Measurements from ENCODE around the gene UBXN2A.
"Not testable (repeated sequence)": the region's sequence is repeated elsewhere in the genome, so short reads cannot be mapped to it uniquely, and the experiment has no call there.

The UBXN2A gene

DNA sequence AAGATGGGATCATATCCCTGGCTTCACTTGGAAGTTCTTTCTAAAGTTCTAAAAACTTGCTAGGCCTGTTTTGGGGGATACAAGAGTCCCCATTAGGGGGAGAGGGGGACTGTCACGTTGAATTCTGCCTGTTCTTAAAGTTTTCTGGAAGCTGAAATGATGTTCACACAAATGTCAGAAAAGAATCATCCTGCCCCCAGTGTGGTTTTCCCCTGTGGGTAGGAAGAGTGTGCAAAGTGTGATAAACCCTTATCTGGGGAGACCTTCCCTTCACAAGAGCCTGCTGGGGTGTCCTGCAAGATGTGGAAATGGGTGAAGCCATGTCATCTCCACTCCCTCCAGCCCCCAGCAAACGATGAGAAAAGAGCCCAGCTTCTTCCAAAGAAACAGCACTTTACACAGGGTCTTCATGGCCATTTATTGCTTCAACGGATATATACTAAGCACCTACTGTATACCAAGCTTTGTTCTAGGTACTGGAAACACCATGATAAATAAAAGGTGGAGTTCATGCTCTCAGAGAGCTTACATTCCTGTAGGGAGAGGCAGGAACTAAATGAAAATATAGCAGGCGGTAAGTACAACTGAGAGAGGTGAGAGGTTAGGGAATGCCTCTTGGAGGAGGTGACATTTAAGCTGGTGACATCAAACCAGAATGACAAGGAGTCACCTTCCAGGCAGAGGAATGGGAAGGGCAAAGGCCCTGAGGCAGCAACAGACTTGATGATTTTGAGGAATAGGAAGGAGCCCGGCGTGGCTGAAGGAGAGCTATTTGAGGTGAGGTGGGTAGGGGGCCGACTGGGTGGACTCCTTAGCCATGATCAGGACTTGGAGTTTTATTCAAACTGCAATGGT is 71.2 kb downstream of the UBXN2A start:
- no peak for DNase-seq (ENCODE audit: low read depth in 2 of 2)

DNA sequence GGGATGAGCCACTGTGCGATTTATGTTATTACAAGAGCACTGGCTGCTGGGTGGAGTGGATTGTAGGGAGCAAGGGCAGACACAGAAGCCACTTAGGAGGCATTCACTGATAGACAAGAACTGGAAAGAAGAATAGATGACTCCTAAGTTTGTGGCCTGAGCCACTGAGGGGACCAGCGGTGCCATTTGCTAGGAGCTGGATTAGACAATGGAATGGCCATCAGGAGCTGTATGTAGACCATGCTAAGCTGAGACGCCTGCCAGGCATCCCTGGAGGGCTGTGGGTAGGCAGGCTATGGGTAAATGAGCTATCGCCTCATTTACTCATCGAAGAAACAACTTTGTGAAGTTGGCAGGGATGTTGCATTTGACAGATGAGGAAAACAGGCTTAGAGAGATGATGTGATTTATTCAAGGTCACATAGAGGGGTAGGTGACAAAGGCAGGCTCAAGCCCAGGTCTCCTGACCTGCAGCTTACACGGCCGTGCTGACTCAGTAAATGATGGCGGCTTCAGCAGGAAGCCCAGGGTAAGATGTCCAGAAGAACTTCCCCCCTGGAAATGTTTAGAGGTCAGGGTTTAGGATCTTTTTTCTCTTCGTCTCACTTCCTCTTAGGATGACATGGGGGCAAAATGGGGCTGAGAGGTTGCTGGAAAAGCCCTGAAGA is 72.4 kb downstream of the UBXN2A start:
- no peak for DNase-seq (ENCODE audit: low read depth in 2 of 2)

DNA sequence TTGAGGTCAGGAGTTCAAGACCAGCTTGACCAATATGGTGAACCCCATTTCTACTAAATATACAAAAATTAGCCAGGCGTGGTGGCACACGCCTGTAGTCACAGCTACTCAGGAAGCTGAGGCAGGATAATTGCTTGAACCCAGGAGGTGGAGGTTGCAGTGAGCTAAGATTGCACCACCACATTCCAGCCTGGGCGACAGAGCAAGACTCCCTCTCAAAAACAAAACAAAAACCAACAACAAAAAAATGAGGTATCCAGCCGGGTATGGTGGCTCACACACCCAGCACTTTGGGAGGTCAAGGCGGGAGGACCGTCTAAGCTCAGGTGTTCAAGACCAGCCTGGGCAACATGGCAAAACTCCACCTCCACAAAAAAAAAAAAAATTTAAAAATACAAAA is 74.6 kb downstream of the UBXN2A start:
- DNase-seq (ENCODE audit: low read depth in 2 of 2) = not testable (repeated sequence)

DNA sequence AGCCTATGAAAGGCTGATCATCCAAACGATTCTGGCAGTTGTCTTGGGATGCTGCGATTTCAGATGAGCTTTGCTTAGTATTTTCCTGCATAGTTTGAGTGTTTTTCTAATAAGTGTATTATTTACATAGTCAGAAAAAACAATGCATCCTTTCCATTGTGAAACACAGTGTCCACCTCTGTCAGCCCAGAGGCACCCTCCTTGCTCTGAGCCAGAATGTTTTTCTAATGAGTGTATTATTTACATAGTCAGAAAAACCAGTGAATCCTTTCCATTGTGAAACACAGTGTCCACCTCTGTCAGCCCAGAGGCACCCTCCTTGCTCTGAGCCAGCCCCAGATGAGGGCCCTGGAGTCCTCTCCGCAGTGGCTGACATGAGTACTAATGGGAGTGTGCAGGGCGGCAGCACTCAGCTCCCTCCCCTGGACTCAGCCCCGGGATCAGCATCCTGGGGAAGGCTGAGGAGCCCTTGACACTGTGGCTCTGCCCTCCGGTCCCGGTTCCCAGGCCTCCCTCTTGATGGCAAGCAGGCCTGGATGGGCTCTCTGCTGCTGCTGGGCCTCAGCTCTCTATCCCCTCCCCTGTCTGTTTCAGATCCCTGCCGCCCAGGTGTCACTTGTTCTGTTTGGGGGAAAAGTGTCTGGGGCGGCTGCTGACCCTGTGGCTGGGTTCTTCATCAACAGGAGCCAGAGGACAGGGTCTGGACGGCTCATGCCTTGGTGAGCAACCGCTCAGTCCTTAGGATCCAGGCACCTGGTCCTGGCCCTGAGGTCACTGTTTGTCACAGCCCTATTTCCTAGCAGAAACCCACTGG is 75.5 kb downstream of the UBXN2A start:
- DNase-seq (ENCODE audit: low read depth in 2 of 2) = no peak

DNA sequence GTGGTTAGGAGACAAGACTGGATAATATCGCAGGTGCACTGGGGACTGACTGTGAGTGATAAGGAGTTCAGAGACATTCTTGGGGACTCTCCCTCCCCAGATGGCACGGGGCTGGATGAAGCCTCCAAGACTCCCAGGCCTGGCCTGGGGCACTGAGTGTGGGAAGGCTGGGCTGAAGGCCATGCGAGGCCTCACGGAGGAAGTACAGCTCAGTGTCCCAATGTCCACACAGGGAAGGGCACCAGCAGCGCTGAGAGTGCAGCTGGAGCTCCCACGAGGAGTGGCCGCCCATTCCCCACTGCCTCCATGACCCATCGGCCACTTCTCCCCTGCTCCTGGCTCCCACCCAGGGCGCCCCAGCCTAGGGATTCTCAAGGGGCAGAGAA is 76.1 kb downstream of the UBXN2A start:
- no peak for DNase-seq (ENCODE audit: low read depth in 2 of 2)

GRCh38 chr2:24016853-24017703 is 76.8 kb downstream of the UBXN2A start:
- no peak for DNase-seq (ENCODE audit: low read depth in 2 of 2)

DNA sequence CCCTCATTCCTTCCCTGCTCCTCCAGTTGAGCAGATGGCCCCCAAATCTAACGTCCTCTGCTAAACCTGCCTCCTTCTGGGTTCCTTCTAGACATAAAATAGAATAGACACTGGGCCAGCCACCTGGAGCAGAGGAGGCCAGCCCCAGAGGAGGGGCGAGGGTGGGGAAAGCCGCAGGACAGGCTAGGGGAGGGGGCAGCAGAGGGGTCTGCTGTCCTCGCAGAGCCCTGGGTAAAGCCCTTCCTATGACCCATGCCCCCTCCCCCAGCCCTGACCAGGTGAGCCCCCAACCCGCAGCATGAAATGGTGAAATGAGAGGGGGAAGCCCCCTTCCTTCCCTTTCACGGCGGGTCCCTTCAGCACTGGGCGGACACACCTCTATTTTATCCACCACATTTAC is 77.4 kb downstream of the UBXN2A start:
- DNase-seq (ENCODE audit: low read depth in 2 of 2) = no peak

DNA sequence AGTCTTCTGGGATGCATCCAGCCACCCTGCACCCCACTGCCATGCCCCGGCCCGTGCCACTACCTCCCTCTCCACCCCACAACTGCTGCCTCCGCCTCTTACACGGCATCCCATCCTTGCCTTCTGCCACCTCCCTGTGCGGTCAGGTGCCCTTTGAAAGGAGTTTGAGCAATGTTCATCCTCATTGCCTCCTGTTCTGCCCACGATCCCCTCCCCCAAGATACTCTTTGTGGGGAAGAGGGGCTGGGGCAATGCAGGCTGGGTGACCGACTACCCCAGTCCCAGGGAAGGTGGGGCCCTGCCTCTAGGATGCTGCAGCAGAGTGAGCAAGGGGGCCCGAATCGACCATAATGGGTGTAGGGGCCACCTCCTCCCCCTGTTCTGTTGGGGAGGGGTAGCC is 78.0 kb downstream of the UBXN2A start:
- DNase-seq (ENCODE audit: low read depth in 2 of 2) = no peak

DNA sequence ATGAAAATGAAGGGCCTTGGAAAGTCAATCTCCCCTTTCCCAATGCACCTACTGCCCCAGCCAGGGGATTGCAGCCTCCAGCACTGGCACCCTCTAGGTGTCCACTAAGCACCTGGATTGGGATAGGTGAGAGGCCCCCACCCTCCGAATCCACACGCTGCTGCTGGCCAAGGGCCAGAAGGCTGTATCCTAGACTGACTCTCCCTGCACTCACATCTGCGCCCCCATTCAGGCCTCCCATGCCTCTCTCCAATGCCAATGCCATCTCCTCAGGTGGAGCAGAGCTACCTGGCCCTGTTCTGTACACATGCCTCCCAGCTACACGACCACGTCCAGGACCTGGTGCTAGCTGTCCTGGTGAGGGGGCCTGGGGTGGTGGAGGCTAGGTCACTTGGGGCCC is 79.5 kb downstream of the UBXN2A start:
- no peak for DNase-seq (ENCODE audit: low read depth in 2 of 2)

DNA sequence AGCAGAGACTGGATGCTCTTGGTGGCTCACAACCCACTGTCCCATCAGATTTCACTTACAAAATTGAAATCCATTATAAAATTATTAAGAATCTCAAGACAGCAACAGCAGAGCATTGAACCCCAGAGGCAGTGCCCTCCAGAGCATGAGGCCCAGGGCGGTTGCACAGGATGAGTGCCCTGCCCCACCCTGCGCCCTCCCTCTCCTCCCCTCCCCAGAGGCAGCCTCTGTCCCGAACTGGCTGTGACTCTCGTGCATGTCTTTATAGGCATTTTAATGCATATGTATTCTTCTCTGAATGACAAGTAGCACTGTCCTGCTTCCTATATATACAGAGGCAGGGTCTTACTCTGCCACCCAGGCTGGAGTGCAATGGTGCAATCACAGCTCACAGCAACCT is 80.0 kb downstream of the UBXN2A start:
- DNase-seq (ENCODE audit: low read depth in 2 of 2) = no peak

GRCh38 chr2:24021122-24021998 is 81.1 kb downstream of the UBXN2A start:
- peak in 1 of 2 donors; percentile 7 for DNase-seq (ENCODE audit: low read depth in 2 of 2)

DNA sequence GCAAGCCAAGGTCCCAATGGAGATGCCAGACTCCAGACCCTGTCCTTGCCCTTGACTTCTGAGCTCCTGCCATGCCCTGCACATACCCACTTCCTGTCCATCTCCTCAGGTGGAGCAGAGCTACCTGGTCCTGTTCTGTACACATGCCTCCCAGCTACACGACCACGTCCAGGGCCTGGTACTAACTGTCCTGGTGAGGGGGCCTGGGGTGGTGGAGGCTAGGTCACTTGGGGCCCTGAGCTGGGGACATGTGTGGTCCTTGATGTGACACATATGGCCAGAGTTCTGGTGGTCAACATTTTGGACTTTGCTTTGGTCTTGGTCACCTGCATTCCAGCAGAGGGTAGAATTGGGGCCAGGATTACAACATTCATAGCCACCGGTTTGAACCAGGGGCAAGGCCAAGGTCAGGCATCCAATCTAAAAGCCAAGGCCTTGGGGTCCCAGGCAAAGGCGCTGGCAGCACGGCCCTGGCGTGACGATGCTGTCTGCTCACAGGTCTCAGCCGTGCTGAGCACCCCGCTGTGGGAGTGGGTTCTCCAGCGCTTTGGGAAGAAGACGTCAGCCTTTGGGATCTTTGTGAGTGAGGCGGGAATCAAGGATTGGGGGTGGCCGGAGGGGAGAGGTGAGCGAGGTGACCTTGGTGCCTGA is 82.2 kb downstream of the UBXN2A start:
- DNase-seq (ENCODE audit: low read depth in 2 of 2) = no peak

- DNase-seq (ENCODE audit: low read depth in 2 of 2) = no peak
These were observed 82.8 kb downstream of the UBXN2A start for GRCh38 chr2:24022975-24023575.

- DNase-seq (ENCODE audit: low read depth in 2 of 2) = no peak
These were observed 83.8 kb downstream of the UBXN2A start for GRCh38 chr2:24024018-24024417.

DNA sequence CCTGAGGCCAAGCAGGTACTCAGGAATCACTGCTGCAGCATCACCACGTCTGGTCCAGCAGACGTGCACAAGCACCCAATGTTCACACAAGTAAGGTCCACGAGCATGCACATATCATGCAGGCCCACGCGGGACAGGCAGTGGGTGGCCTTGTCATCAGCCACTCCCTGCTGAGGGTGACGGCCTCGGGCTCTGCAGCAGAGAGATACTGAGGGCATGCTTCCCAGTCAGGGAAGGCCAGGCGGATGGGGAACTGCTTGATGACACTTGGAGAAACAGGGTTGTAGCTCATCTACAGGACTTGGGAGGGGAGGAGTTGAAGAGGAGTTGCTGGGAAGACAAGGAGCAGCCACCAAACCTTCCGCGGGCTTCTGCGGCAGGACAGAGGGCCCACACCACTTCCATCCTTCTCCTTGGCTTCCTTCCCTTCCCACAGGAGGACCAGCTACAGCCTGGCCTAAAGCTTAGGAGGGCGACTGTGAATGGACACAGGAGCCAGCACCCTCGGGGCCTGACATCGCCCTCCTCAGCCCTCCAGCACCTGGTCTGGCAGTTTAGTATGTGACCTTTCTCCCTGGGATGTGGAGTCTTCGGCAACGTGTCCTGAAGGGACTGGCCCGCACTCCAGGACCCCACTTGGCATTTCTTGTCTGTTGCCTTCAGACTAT is 84.9 kb downstream of the UBXN2A start:
- DNase-seq (ENCODE audit: low read depth in 2 of 2) = no peak

DNA sequence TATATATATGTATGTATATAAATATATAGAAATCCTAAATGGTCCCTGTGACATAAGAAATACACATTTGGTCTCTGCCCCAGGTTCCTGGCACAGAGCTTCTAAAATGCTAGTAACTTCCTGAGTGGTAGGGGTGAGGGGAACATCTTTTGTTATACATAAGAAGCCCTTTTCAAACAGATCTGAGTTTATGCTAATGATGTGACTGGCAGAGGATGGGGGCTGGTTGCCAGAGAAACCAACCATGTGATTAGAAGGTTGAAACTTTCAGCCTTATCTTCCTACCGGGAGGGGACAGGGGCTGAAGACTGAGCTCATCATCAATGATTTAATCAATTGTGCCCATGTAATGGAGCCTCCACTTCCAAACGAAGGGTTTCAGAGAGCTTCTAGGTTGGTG is 86.0 kb downstream of the UBXN2A start:
- no peak for DNase-seq (ENCODE audit: low read depth in 2 of 2)

GRCh38 chr2:24038786-24039499 is 98.7 kb downstream of the UBXN2A start:
- DNase-seq (ENCODE audit: low read depth in 2 of 2) = no peak

DNA sequence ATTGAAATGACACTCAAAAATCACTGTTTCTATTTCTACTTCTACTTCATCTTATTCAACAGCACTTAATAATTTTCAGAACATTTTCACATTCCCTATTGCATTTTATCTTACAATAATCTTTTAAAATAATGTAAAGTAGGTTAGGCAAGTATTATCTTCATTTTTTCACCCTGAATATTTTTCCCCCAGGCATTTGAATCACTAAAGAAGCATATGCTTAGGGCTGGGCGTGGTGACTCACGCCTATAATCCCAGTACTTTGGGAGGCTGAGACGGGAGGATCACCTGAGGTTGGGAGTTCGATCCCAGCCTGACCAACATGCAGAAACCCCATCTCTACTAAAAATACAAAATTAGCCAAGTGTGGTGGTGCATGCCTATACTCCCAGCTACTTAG is 100.2 kb downstream of the UBXN2A start:
- no peak for DNase-seq (ENCODE audit: low read depth in 2 of 2)
